HEK293 (cell line): ENCODE measurements around the gene DDX41.

Experiments used
- BCL11A ChIP-seq: fragments of 450-650 bp; formaldehyde crosslinking; IDR thresholded peaks from 2 replicates; pipeline ENCODE4 v1.5.1; 2016; ENCODE audit warnings: low read depth, missing biosample characterization, missing genetic modification characterization
- EGR2 ChIP-seq: fragments of 450-650 bp; formaldehyde crosslinking; IDR thresholded peaks from 2 replicates; pipeline ENCODE4 v1.5.1; 2016; ENCODE audit warnings: low read depth, missing biosample characterization, missing genetic modification characterization
- GLIS2 ChIP-seq: fragments of 450-650 bp; formaldehyde crosslinking; IDR thresholded peaks from 2 replicates; pipeline ENCODE4 v1.5.1; 2016; ENCODE audit warnings: missing biosample characterization, missing genetic modification characterization
- KLF1 ChIP-seq: fragments of 450-650 bp; formaldehyde crosslinking; IDR thresholded peaks from 2 replicates; pipeline ENCODE4 v1.5.1; 2016; ENCODE audit warnings: missing biosample characterization, missing genetic modification characterization
- KLF10 ChIP-seq: fragments of 450-650 bp; IDR thresholded peaks from 2 replicates; pipeline ENCODE4 v1.5.1; 2018; ENCODE audit warnings: missing biosample characterization, mild to moderate bottlenecking, missing genetic modification characterization
- KLF8 ChIP-seq: fragments of 450-650 bp; formaldehyde crosslinking; IDR thresholded peaks from 2 replicates; pipeline ENCODE4 v1.5.1; 2016; ENCODE audit warnings: missing biosample characterization, missing genetic modification characterization
- SP2 ChIP-seq: fragments of 450-650 bp; formaldehyde crosslinking; IDR thresholded peaks from 2 replicates; pipeline ENCODE4 v1.5.1; 2016; ENCODE audit warnings: missing biosample characterization, missing genetic modification characterization
- SP3 ChIP-seq: fragments of 450-650 bp; formaldehyde crosslinking; IDR thresholded peaks from 2 replicates; pipeline ENCODE4 v1.5.1; 2016; ENCODE audit warnings: missing biosample characterization, missing genetic modification characterization
- ZBTB7A ChIP-seq: fragments of 450-650 bp; formaldehyde crosslinking; IDR thresholded peaks from 2 replicates; pipeline ENCODE4 v1.5.1; 2016; ENCODE audit warnings: low read depth, missing biosample characterization, missing genetic modification characterization
- ZFHX2 ChIP-seq: fragments of 450-650 bp; formaldehyde crosslinking; conservative IDR thresholded peaks from 2 replicates; pipeline ENCODE4 v1.5.1; 2016; ENCODE audit warnings: missing biosample characterization, missing genetic modification characterization
- ZFP69B ChIP-seq: fragments of 450-650 bp; formaldehyde crosslinking; IDR thresholded peaks from 2 replicates; pipeline ENCODE4 v1.5.1; 2016; ENCODE audit warnings: missing biosample characterization, missing genetic modification characterization
- ZIC2 ChIP-seq: fragments of 450-650 bp; formaldehyde crosslinking; IDR thresholded peaks from 2 replicates; pipeline ENCODE4 v1.5.1; 2016; ENCODE audit warnings: missing biosample characterization, missing genetic modification characterization
- ZNF155 ChIP-seq: fragments of 450-650 bp; formaldehyde crosslinking; IDR thresholded peaks from 2 replicates; pipeline ENCODE4 v1.5.1; 2016; ENCODE audit warnings: missing biosample characterization, missing genetic modification characterization
- ZNF157 ChIP-seq: fragments of 450-650 bp; formaldehyde crosslinking; IDR thresholded peaks from 2 replicates; pipeline ENCODE4 v1.5.1; 2016; ENCODE audit warnings: missing biosample characterization, missing genetic modification characterization
- ZNF184 ChIP-seq: fragments of 450-650 bp; IDR thresholded peaks from 2 replicates; pipeline ENCODE4 v1.5.1; 2018; ENCODE audit warnings: missing biosample characterization, mild to moderate bottlenecking, missing genetic modification characterization
- ZNF510 ChIP-seq: fragments of 450-650 bp; formaldehyde crosslinking; IDR thresholded peaks from 2 replicates; pipeline ENCODE4 v1.5.1; 2018; ENCODE audit warnings: mild to moderate bottlenecking, missing genetic modification characterization, missing biosample characterization; ENCODE audit not compliant: insufficient replicate concordance
- ZNF560 ChIP-seq: fragments of 450-650 bp; formaldehyde crosslinking; IDR thresholded peaks from 2 replicates; pipeline ENCODE4 v1.5.1; 2017; ENCODE audit warnings: missing biosample characterization, missing genetic modification characterization, borderline replicate concordance
- ZNF629 ChIP-seq: fragments of 450-650 bp; formaldehyde crosslinking; IDR thresholded peaks from 2 replicates; pipeline ENCODE4 v1.5.1; 2017; ENCODE audit warnings: missing biosample characterization, missing genetic modification characterization
- ZNF76 ChIP-seq: fragments of 450-650 bp; formaldehyde crosslinking; IDR thresholded peaks from 2 replicates; pipeline ENCODE4; 2016; ENCODE audit warnings: low read depth, missing biosample characterization, missing genetic modification characterization, borderline replicate concordance
- ZNF785 ChIP-seq: fragments of 450-650 bp; formaldehyde crosslinking; IDR thresholded peaks from 2 replicates; pipeline ENCODE4 v1.5.1; 2016; ENCODE audit warnings: missing biosample characterization, missing genetic modification characterization
- ZNF792 ChIP-seq: fragments of 450-650 bp; formaldehyde crosslinking; IDR thresholded peaks from 2 replicates; pipeline ENCODE4 v1.5.1; 2016; ENCODE audit warnings: missing biosample characterization, missing genetic modification characterization
- ZNF843 ChIP-seq: fragments of 450-650 bp; formaldehyde crosslinking; IDR thresholded peaks from 2 replicates; pipeline ENCODE4 v1.5.1; 2016; ENCODE audit warnings: missing biosample characterization, missing genetic modification characterization
- ZSCAN30 ChIP-seq: fragments of 450-650 bp; IDR thresholded peaks from 2 replicates; pipeline ENCODE4 v1.5.1; 2018; ENCODE audit warnings: missing biosample characterization, mild to moderate bottlenecking, missing genetic modification characterization, moderate library complexity
- ZXDB ChIP-seq: fragments of 450-650 bp; formaldehyde crosslinking; IDR thresholded peaks from 2 replicates; pipeline ENCODE4 v1.5.1; 2016; ENCODE audit warnings: missing biosample characterization, missing genetic modification characterization
- TF ChIP-seq, protein P1 (sequence below): fragments of 450-650 bp; formaldehyde crosslinking; IDR thresholded peaks from 2 replicates; pipeline ENCODE4 v1.5.1; 2016; ENCODE audit warnings: missing biosample characterization, missing genetic modification characterization
- TF ChIP-seq, protein P2 (sequence below): fragments of 450-650 bp; formaldehyde crosslinking; IDR thresholded peaks from 2 replicates; pipeline ENCODE4 v1.5.1; 2017; ENCODE audit warnings: missing biosample characterization, mild to moderate bottlenecking, missing genetic modification characterization, moderate library complexity
- TF ChIP-seq, protein P3 (sequence below): fragments of 450-650 bp; formaldehyde crosslinking; conservative IDR thresholded peaks from 2 replicates; pipeline ENCODE4 v1.5.1; 2016; ENCODE audit warnings: low read depth, missing biosample characterization, missing genetic modification characterization
- TF ChIP-seq, protein P4 (sequence below): fragments of 450-650 bp; formaldehyde crosslinking; IDR thresholded peaks from 2 replicates; pipeline ENCODE4 v1.5.1; 2017; ENCODE audit warnings: missing biosample characterization, missing genetic modification characterization
- TF ChIP-seq, protein P5 (sequence below): fragments of 450-650 bp; formaldehyde crosslinking; IDR thresholded peaks from 2 replicates; pipeline ENCODE4 v1.5.1; 2016; ENCODE audit warnings: missing biosample characterization, missing genetic modification characterization
- TF ChIP-seq, protein P6 (sequence below): fragments of 450-650 bp; formaldehyde crosslinking; IDR thresholded peaks from 2 replicates; pipeline ENCODE4; 2016; ENCODE audit warnings: missing biosample characterization, missing genetic modification characterization

The DDX41 gene

DNA sequence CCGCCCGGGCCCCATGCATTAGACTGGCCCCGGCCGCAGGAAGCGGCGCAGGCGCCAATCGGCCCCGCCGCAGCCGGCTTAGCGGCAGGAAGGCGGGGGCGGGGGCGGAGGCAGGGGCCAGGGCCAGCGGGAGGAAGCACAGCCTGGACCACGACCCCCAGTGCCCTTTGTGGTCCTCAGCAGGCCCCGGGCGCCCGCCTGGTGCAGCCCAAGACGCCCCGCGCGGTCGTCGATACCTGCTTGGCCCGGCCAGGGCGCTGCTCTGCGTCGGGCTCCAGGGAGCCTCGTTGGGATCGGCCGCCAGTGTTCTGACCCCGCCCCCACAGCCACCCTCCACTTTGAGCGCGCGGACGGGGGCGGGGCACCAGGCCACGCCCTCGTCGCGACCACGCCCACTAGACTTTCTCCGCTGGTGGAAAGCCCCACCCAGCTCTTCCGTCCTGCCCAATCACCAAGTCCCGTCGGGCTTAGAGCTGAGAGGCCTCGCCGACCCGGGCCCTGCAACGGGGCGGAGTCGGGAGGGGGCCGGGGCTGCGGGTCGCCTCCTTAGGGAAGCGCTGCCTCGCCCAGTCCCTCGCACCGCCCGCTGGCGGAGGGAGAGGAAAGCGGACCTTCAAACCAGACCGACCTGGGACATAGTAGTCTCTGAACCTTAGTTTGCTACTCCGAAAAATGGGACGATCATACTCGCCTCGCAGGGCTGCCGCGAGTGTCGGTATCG lies 19.3 kb downstream of the DDX41 start, which contains the start of gene PDLIM7 (continued):
- peak; percentile 63; the same call in 1 of the 2 replicates for TF ChIP-seq ZBTB7A (tag by site-specific recombination)
- TF ChIP-seq ZSCAN30, result peak; percentile 62
- no peak for TF ChIP-seq ZNF843
- peak; percentile 92 for TF ChIP-seq ZFHX2 (tag by site-specific recombination)
- TF ChIP-seq ZNF785 (tag by site-specific recombination), result peak; percentile 58; the same call in 1 of the 2 replicates
- TF ChIP-seq, protein P1, sequence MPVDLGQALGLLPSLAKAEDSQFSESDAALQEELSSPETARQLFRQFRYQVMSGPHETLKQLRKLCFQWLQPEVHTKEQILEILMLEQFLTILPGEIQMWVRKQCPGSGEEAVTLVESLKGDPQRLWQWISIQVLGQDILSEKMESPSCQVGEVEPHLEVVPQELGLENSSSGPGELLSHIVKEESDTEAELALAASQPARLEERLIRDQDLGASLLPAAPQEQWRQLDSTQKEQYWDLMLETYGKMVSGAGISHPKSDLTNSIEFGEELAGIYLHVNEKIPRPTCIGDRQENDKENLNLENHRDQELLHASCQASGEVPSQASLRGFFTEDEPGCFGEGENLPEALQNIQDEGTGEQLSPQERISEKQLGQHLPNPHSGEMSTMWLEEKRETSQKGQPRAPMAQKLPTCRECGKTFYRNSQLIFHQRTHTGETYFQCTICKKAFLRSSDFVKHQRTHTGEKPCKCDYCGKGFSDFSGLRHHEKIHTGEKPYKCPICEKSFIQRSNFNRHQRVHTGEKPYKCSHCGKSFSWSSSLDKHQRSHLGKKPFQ (tag by site-specific recombination), result no peak
- no peak for TF ChIP-seq ZNF155 (tag by site-specific recombination)
- TF ChIP-seq, protein P2, sequence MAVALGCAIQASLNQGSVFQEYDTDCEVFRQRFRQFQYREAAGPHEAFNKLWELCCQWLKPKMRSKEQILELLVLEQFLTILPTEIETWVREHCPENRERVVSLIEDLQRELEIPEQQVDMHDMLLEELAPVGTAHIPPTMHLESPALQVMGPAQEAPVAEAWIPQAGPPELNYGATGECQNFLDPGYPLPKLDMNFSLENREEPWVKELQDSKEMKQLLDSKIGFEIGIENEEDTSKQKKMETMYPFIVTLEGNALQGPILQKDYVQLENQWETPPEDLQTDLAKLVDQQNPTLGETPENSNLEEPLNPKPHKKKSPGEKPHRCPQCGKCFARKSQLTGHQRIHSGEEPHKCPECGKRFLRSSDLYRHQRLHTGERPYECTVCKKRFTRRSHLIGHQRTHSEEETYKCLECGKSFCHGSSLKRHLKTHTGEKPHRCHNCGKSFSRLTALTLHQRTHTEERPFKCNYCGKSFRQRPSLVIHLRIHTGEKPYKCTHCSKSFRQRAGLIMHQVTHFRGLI (tag by site-specific recombination), result 0 out of 2 replicates have a peak, but pooled peaks have one; percentile 33
- no peak for TF ChIP-seq ZNF157
- TF ChIP-seq KLF8 (tag by site-specific recombination), result peak; percentile 97
- peak; percentile 85 for TF ChIP-seq ZXDB (tag by site-specific recombination)
- TF ChIP-seq ZNF560, result no peak
- TF ChIP-seq, protein P3, sequence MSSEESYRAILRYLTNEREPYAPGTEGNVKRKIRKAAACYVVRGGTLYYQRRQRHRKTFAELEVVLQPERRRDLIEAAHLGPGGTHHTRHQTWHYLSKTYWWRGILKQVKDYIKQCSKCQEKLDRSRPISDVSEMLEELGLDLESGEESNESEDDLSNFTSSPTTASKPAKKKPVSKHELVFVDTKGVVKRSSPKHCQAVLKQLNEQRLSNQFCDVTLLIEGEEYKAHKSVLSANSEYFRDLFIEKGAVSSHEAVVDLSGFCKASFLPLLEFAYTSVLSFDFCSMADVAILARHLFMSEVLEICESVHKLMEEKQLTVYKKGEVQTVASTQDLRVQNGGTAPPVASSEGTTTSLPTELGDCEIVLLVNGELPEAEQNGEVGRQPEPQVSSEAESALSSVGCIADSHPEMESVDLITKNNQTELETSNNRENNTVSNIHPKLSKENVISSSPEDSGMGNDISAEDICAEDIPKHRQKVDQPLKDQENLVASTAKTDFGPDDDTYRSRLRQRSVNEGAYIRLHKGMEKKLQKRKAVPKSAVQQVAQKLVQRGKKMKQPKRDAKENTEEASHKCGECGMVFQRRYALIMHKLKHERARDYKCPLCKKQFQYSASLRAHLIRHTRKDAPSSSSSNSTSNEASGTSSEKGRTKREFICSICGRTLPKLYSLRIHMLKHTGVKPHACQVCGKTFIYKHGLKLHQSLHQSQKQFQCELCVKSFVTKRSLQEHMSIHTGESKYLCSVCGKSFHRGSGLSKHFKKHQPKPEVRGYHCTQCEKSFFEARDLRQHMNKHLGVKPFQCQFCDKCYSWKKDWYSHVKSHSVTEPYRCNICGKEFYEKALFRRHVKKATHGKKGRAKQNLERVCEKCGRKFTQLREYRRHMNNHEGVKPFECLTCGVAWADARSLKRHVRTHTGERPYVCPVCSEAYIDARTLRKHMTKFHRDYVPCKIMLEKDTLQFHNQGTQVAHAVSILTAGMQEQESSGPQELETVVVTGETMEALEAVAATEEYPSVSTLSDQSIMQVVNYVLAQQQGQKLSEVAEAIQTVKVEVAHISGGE, result no peak
- TF ChIP-seq, protein P4, sequence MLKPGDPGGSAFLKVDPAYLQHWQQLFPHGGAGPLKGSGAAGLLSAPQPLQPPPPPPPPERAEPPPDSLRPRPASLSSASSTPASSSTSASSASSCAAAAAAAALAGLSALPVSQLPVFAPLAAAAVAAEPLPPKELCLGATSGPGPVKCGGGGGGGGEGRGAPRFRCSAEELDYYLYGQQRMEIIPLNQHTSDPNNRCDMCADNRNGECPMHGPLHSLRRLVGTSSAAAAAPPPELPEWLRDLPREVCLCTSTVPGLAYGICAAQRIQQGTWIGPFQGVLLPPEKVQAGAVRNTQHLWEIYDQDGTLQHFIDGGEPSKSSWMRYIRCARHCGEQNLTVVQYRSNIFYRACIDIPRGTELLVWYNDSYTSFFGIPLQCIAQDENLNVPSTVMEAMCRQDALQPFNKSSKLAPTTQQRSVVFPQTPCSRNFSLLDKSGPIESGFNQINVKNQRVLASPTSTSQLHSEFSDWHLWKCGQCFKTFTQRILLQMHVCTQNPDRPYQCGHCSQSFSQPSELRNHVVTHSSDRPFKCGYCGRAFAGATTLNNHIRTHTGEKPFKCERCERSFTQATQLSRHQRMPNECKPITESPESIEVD (tag by site-specific recombination), result no peak
- no peak for TF ChIP-seq BCL11A (tag by site-specific recombination)
- TF ChIP-seq KLF10, result peak; percentile 90; the same call in 1 of the 2 replicates
- peak; percentile 84 for TF ChIP-seq KLF1
- TF ChIP-seq ZNF76 (tag by site-specific recombination), result peak; percentile 57; the same call in 1 of the 2 replicates
- peak; percentile 88 for TF ChIP-seq SP2
- peak; percentile 97 for TF ChIP-seq GLIS2 (tag by site-specific recombination)
- no peak for TF ChIP-seq ZNF792 (tag by site-specific recombination)
- no peak for TF ChIP-seq ZFP69B (tag by site-specific recombination)
- peak; percentile 91 for TF ChIP-seq ZIC2 (tag by site-specific recombination)
- TF ChIP-seq, protein P5, sequence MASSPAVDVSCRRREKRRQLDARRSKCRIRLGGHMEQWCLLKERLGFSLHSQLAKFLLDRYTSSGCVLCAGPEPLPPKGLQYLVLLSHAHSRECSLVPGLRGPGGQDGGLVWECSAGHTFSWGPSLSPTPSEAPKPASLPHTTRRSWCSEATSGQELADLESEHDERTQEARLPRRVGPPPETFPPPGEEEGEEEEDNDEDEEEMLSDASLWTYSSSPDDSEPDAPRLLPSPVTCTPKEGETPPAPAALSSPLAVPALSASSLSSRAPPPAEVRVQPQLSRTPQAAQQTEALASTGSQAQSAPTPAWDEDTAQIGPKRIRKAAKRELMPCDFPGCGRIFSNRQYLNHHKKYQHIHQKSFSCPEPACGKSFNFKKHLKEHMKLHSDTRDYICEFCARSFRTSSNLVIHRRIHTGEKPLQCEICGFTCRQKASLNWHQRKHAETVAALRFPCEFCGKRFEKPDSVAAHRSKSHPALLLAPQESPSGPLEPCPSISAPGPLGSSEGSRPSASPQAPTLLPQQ (tag by site-specific recombination), result peak; percentile 12; the same call in 1 of the 2 replicates
- peak; percentile 72 for TF ChIP-seq EGR2 (tag by site-specific recombination)
- TF ChIP-seq ZNF510 (tag by site-specific recombination), result no peak
- TF ChIP-seq, protein P6, sequence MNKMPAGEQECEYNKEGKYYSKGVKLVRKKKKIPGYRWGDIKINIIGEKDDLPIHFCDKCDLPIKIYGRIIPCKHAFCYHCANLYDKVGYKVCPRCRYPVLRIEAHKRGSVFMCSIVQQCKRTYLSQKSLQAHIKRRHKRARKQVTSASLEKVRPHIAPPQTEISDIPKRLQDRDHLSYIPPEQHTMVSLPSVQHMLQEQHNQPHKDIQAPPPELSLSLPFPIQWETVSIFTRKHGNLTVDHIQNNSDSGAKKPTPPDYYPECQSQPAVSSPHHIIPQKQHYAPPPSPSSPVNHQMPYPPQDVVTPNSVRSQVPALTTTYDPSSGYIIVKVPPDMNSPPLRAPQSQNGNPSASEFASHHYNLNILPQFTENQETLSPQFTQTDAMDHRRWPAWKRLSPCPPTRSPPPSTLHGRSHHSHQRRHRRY (tag by site-specific recombination), result no peak
- peak; percentile 98 for TF ChIP-seq SP3 (tag by site-specific recombination)
- peak; percentile 43 for TF ChIP-seq ZNF629 (tag by site-specific recombination)
- TF ChIP-seq ZNF184 (tag by site-specific recombination), result 0 out of 2 replicates have a peak, but pooled peaks have one; percentile 57
